Measurements from ENCODE around the gene TMLHE.
"Not testable (repeated sequence)": the region's sequence is repeated elsewhere in the genome, so short reads cannot be mapped to it uniquely, and the experiment has no call there.

Gene TMLHE

GRCh38 chrX:155505296-155505695 is 107.5 kb downstream of the TMLHE start:
- H3F3A ChIP-seq (ENCODE audit: insufficient read depth, low read length), result no peaks in the 10 kb centered on the region
- TF ChIP-seq EZH2 (optimal IDR thresholded peaks at IDR 0.05; ENCODE audit: low read depth, low read length) (no peak), EZH2phosphoT487 (IDR thresholded peaks at IDR 0.05; ENCODE audit: low read length) (no peak)
- H3K9me3 ChIP-seq (replicated peaks; ENCODE audit: insufficient read depth, low read length), result no peaks in the 10 kb centered on the region

GRCh38 chrX:155495134-155495533 is 117.6 kb downstream of the TMLHE start:
- H3K4me2 ChIP-seq (ENCODE audit: low read depth, low read length); H2AFZ ChIP-seq (ENCODE audit: low read length); H3K79me2 ChIP-seq (ENCODE audit: low read length); H4K20me1 ChIP-seq (ENCODE audit: insufficient read depth, low read length); H3K9me3 ChIP-seq (replicated peaks; ENCODE audit: insufficient read depth, low read length); H3K36me3 ChIP-seq (replicated peaks; ENCODE audit: insufficient read depth, low read length); H3K9me2 ChIP-seq (replicated peaks; ENCODE audit: insufficient read depth, low read length); H3K4me1 ChIP-seq (ENCODE audit: low read length); H3F3A ChIP-seq (ENCODE audit: insufficient read depth, low read length); H3K27me3 ChIP-seq (replicated peaks; ENCODE audit: insufficient read depth, low read length); H3K4me3 ChIP-seq (ENCODE audit: low read length); H3K9ac ChIP-seq (ENCODE audit: low read length); DNase-seq; H3K27ac ChIP-seq (ENCODE audit: low read length): not testable (repeated sequence)

More at GRCh38 chrX:155505296-155505695, 107.5 kb downstream of the TMLHE start:
- DNase-seq, result no peak
- H2AFZ ChIP-seq (ENCODE audit: low read length), result no peak overlapping the region
- H3K9ac ChIP-seq (ENCODE audit: low read length), result no peak overlapping the region
- H3K27me3 ChIP-seq (replicated peaks; ENCODE audit: insufficient read depth, low read length), result no peaks in the 10 kb centered on the region
- H4K20me1 ChIP-seq (ENCODE audit: insufficient read depth, low read length), result no peaks in the 10 kb centered on the region
- no peak overlapping the region for H3K4me2 ChIP-seq (ENCODE audit: low read depth, low read length)
- H3K36me3 ChIP-seq (replicated peaks; ENCODE audit: insufficient read depth, low read length), result no peaks in the 10 kb centered on the region
- no peaks in the 10 kb centered on the region for H3K79me2 ChIP-seq (ENCODE audit: low read length)
- H3K4me1 ChIP-seq (ENCODE audit: low read length), result no peaks in the 10 kb centered on the region
- H3K4me3 ChIP-seq (ENCODE audit: low read length), result no peak overlapping the region
- H3K9me2 ChIP-seq (replicated peaks; ENCODE audit: insufficient read depth, low read length), result no peaks in the 10 kb centered on the region
- H3K27ac ChIP-seq (ENCODE audit: low read length), result no peak overlapping the region

GRCh38 chrX:155491421-155491820 is 121.3 kb downstream of the TMLHE start:
- not testable (repeated sequence) for DNase-seq; H3K4me2 ChIP-seq (ENCODE audit: low read depth, low read length); H3K9ac ChIP-seq (ENCODE audit: low read length)

GRCh38 chrX:155477136-155477535 is 135.6 kb downstream of the TMLHE start:
- not testable (repeated sequence) for H3K9me2 ChIP-seq (replicated peaks; ENCODE audit: insufficient read depth, low read length); H3K27me3 ChIP-seq (replicated peaks; ENCODE audit: insufficient read depth, low read length); H3K27ac ChIP-seq (ENCODE audit: low read length); H3K36me3 ChIP-seq (replicated peaks; ENCODE audit: insufficient read depth, low read length); H3K79me2 ChIP-seq (ENCODE audit: low read length); DNase-seq; H3K4me2 ChIP-seq (ENCODE audit: low read depth, low read length); H3F3A ChIP-seq (ENCODE audit: insufficient read depth, low read length); H3K4me1 ChIP-seq (ENCODE audit: low read length); H3K9me3 ChIP-seq (replicated peaks; ENCODE audit: insufficient read depth, low read length); H3K9ac ChIP-seq (ENCODE audit: low read length); H4K20me1 ChIP-seq (ENCODE audit: insufficient read depth, low read length); H2AFZ ChIP-seq (ENCODE audit: low read length); H3K4me3 ChIP-seq (ENCODE audit: low read length)

More at GRCh38 chrX:155491421-155491820, 121.3 kb downstream of the TMLHE start:
- H4K20me1 ChIP-seq (ENCODE audit: insufficient read depth, low read length); H3F3A ChIP-seq (ENCODE audit: insufficient read depth, low read length); H3K4me1 ChIP-seq (ENCODE audit: low read length); H3K27me3 ChIP-seq (replicated peaks; ENCODE audit: insufficient read depth, low read length); H3K79me2 ChIP-seq (ENCODE audit: low read length); H3K36me3 ChIP-seq (replicated peaks; ENCODE audit: insufficient read depth, low read length); H3K4me3 ChIP-seq (ENCODE audit: low read length); H2AFZ ChIP-seq (ENCODE audit: low read length); H3K9me3 ChIP-seq (replicated peaks; ENCODE audit: insufficient read depth, low read length); H3K9me2 ChIP-seq (replicated peaks; ENCODE audit: insufficient read depth, low read length); H3K27ac ChIP-seq (ENCODE audit: low read length): not testable (repeated sequence)

GRCh38 chrX:155466269-155466938 is 146.3 kb downstream of the TMLHE start:
- not testable (repeated sequence) for DNase-seq; H2AFZ ChIP-seq (ENCODE audit: low read length); H3K79me2 ChIP-seq (ENCODE audit: low read length); H3K27ac ChIP-seq (ENCODE audit: low read length); H3K36me3 ChIP-seq (replicated peaks; ENCODE audit: insufficient read depth, low read length); H3K4me1 ChIP-seq (ENCODE audit: low read length); H3K4me2 ChIP-seq (ENCODE audit: low read depth, low read length); H3K27me3 ChIP-seq (replicated peaks; ENCODE audit: insufficient read depth, low read length); H3K4me3 ChIP-seq (ENCODE audit: low read length); H3K9me3 ChIP-seq (replicated peaks; ENCODE audit: insufficient read depth, low read length); H4K20me1 ChIP-seq (ENCODE audit: insufficient read depth, low read length); H3K9ac ChIP-seq (ENCODE audit: low read length); H3K9me2 ChIP-seq (replicated peaks; ENCODE audit: insufficient read depth, low read length); H3F3A ChIP-seq (ENCODE audit: insufficient read depth, low read length)

GRCh38 chrX:155460501-155460900 is 152.3 kb downstream of the TMLHE start:
- H3K9me2 ChIP-seq (replicated peaks; ENCODE audit: insufficient read depth, low read length); H3K36me3 ChIP-seq (replicated peaks; ENCODE audit: insufficient read depth, low read length); H3K4me2 ChIP-seq (ENCODE audit: low read depth, low read length); H3K4me3 ChIP-seq (ENCODE audit: low read length); DNase-seq; H2AFZ ChIP-seq (ENCODE audit: low read length); H3K27me3 ChIP-seq (replicated peaks; ENCODE audit: insufficient read depth, low read length); H3K4me1 ChIP-seq (ENCODE audit: low read length); H4K20me1 ChIP-seq (ENCODE audit: insufficient read depth, low read length); H3K9me3 ChIP-seq (replicated peaks; ENCODE audit: insufficient read depth, low read length); H3K79me2 ChIP-seq (ENCODE audit: low read length); H3F3A ChIP-seq (ENCODE audit: insufficient read depth, low read length); H3K27ac ChIP-seq (ENCODE audit: low read length); H3K9ac ChIP-seq (ENCODE audit: low read length): not testable (repeated sequence)

GRCh38 chrX:155458471-155458870 is 154.3 kb downstream of the TMLHE start, which contains the start of gene F8A3:
Gene F8A3, minus strand, starts transcription at chrX:155458620. Its CDS starts 20 bp downstream, at chrX:155458600.
- H3K9ac ChIP-seq (ENCODE audit: low read length); H4K20me1 ChIP-seq (ENCODE audit: insufficient read depth, low read length); H3K9me3 ChIP-seq (replicated peaks; ENCODE audit: insufficient read depth, low read length); H3K4me1 ChIP-seq (ENCODE audit: low read length); H3K27ac ChIP-seq (ENCODE audit: low read length); H3K36me3 ChIP-seq (replicated peaks; ENCODE audit: insufficient read depth, low read length); H3K4me2 ChIP-seq (ENCODE audit: low read depth, low read length); H3K4me3 ChIP-seq (ENCODE audit: low read length); DNase-seq; H3K27me3 ChIP-seq (replicated peaks; ENCODE audit: insufficient read depth, low read length); H3K9me2 ChIP-seq (replicated peaks; ENCODE audit: insufficient read depth, low read length); H3K79me2 ChIP-seq (ENCODE audit: low read length); H2AFZ ChIP-seq (ENCODE audit: low read length); H3F3A ChIP-seq (ENCODE audit: insufficient read depth, low read length): not testable (repeated sequence)
